GDM1 (cell line): ENCODE measurements around the gene PCDHB16.
"Not testable (repeated sequence)": the region's sequence is repeated elsewhere in the genome, so short reads cannot be mapped to it uniquely, and the experiment has no call there.

Experiments used
- DNase-seq: peaks from one replicate; lab custom pipeline; 2025; lab: John Stamatoyannopoulos, UW

The PCDHB16 gene

DNA sequence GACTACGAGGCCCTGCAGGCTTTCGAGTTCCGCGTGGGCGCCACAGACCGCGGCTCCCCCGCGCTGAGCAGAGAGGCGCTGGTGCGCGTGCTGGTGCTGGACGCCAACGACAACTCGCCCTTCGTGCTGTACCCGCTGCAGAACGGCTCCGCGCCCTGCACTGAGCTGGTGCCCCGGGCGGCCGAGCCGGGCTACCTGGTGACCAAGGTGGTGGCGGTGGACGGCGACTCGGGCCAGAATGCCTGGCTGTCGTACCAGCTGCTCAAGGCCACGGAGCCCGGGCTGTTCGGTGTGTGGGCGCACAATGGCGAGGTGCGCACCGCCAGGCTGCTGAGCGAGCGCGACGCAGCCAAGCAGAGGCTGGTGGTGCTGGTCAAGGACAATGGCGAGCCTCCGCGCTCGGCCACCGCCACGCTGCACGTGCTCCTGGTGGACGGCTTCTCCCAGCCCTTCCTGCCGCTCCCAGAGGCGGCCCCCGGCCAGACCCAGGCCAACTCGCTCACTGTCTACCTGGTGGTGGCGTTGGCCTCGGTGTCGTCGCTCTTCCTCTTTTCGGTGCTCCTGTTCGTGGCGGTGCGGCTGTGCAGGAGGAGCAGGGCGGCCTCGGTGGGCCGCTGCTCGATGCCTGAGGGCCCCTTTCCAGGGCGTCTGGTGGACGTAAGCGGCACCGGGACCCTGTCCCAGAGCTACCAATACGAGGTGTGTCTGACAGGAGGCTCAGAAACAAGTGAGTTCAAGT lies 2.1 kb downstream of the PCDHB16 start:
- DNase-seq = not testable (repeated sequence)

DNA sequence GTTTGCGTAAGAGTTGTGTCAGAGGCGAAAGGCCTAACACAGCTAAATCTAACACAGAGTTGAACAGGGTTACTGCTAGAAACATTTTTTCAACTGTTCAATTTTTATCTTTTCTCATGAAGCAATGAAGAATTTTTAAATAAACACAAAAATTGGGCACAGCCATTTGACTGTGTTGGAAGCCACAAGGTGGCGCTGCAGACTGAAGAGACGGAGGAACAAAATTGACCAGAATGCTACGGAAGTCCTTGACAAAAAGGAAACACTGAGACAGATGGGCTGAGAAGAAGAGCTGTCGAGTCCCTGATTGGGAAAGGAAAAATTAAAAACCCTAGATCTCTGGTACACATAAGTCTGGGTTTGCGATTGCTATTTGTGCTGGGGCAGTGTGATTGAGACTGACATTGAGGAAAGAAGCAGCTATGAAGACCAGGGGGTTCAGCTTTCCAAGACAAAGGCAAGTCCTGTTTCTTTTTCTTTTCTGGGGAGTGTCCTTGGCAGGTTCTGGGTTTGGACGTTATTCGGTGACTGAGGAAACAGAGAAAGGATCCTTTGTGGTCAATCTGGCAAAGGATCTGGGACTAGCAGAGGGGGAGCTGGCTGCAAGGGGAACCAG lies 4.8 kb downstream of the PCDHB16 start, which contains the start of gene PCDHB9:
Gene PCDHB9, plus strand, starts transcription at position 265 of the 616 bp plus-strand sequence. Its CDS starts 158 bp downstream, at position 423.
- peak; percentile 46 for DNase-seq

DNA sequence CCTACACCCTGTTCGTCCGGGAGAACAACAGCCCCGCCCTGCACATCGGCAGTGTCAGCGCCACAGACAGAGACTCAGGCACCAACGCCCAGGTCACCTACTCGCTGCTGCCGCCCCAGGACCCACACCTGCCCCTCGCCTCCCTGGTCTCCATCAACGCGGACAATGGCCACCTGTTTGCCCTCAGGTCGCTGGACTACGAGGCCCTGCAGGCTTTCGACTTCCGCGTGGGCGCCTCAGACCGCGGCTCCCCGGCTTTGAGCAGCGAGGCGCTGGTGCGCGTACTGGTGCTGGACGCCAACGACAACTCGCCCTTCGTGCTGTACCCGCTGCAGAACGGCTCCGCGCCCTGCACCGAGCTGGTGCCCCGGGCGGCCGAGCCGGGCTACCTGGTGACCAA lies 6.5 kb downstream of the PCDHB16 start:
- DNase-seq = not testable (repeated sequence)

DNA sequence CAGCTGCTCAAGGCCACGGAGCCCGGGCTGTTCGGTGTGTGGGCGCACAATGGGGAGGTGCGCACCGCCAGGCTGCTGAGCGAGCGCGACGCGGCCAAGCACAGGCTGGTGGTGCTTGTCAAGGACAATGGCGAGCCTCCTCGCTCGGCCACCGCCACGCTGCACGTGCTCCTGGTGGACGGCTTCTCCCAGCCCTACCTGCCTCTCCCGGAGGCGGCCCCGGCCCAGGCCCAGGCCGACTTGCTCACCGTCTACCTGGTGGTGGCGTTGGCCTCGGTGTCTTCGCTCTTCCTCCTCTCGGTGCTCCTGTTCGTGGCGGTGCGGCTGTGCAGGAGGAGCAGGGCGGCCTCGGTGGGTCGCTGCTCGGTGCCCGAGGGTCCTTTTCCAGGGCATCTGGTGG lies 6.9 kb downstream of the PCDHB16 start:
- DNase-seq = not testable (repeated sequence)

DNA sequence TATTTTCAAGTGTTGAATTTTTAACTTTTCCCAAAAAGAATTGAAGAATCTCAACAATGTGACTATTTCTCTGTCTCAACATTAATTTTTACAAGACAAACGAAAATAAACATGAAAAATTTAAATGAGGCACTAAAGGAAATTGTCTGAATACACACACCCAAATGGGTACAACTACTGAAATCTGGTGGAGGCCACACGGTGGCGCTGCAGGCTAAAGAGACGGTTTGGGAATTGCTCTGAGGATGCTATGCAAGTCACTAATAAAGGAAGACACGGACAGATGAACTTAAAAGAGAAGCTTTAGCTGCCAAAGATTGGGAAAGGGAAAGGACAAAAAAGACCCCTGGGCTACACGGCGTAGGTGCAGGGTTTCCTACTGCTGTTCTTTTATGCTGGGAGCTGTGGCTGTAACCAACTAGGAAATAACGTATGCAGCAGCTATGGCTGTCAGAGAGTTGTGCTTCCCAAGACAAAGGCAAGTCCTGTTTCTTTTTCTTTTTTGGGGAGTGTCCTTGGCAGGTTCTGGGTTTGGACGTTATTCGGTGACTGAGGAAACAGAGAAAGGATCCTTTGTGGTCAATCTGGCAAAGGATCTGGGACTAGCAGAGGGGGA lies 10.0 kb downstream of the PCDHB16 start, which contains the start of gene PCDHB10:
Gene PCDHB10, plus strand, starts transcription at position 244 of the 616 bp plus-strand sequence. Its CDS starts 200 bp downstream, at position 444.
- peak; percentile 16 for DNase-seq

DNA sequence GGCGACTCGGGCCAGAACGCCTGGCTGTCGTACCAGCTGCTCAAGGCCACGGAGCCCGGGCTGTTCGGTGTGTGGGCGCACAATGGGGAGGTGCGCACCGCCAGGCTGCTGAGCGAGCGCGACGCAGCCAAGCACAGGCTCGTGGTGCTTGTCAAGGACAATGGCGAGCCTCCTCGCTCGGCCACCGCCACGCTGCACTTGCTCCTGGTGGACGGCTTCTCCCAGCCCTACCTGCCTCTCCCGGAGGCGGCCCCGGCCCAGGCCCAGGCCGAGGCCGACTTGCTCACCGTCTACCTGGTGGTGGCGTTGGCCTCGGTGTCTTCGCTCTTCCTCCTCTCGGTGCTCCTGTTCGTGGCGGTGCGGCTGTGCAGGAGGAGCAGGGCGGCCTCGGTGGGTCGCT lies 12.1 kb downstream of the PCDHB16 start:
- not testable (repeated sequence) for DNase-seq

DNA sequence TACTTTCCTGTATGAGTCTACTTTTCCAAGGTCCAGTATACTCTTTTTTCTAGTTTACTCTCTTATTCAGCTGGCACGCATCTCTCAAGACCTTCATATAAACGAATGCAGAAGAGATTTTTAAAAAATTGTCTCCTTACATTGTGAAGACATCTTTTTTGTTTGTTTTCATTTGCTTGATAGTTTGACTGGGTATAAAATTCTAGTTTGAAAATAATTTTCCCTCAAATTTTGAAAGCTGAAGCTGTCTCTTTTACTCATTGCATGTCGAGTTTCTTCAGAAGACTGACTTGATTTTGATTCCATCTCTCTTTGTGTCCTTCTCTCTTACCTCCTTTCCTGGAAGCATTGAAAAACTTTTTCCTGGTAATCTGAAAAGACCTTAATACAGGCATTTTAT lies 14.2 kb downstream of the PCDHB16 start:
- DNase-seq = no peak

DNA sequence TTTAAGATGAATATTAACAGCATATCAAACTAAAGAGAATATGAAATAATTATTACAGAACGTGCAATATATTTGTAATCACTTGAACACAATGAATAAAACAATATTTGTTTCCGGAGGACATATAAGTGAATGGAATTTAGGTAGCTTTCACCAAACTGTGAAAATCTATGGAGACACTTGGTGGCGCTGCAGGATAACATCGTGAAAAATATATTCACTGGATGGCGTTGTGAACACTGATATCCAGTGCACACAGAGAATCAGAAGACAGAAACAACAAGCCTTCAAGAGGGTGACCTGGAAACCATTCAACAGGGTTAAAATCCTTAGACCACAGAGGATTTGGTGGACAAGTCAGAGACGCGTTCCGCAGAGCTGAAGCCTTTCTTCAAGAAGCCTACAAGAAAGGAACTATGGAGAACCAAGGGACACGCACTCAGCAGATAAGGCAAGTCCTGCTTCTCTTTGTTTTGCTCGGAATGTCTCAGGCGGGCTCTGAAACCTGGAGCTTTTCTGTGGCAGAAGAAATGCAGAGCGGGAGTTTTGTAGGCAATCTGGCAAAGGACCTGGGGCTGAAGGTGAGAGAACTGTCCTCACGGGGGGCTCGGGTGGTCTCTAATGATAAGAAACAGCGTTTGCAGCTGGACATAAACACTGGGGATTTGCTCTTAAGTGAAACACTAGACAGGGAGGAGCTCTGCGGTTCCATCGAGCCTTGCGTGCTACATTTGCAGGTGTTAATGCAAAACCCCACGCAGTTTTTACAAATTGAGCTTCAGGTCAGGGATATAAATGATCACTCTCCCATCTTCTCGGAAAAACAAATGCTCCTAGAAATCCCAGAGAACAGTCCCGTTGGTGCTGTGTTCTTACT lies 17.4 kb downstream of the PCDHB16 start, which contains the start of gene PCDHB11:
Gene PCDHB11, plus strand, starts transcription at position 269 of the 877 bp plus-strand sequence. Its CDS starts 148 bp downstream, at position 417.
- no peak for DNase-seq

DNA sequence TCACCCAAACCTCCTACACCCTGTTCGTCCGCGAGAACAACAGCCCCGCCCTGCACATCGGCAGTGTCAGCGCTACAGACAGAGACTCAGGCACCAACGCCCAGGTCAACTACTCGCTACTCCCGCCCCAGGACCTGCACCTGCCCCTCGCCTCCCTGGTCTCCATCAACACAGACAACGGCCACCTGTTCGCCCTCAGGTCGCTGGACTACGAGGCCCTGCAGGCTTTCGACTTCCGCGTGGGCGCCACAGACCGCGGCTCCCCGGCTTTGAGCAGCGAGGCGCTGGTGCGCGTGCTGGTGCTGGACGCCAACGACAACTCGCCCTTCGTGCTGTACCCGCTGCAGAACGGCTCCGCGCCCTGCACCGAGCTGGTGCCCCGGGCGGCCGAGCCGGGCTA lies 18.9 kb downstream of the PCDHB16 start:
- not testable (repeated sequence) for DNase-seq

DNA sequence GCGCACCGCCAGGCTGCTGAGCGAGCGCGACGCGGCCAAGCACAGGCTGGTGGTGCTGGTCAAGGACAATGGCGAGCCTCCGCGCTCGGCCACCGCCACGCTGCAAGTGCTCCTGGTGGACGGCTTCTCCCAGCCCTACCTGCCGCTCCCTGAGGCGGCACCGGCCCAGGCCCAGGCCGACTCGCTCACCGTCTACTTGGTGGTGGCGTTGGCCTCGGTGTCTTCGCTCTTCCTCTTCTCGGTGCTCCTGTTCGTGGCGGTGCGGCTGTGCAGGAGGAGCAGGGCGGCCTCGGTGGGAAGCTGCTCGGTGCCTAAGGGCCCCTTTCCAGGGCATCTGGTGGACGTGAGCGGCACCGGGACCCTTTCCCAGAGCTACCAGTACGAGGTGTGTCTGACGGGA lies 19.5 kb downstream of the PCDHB16 start:
- not testable (repeated sequence) for DNase-seq

DNA sequence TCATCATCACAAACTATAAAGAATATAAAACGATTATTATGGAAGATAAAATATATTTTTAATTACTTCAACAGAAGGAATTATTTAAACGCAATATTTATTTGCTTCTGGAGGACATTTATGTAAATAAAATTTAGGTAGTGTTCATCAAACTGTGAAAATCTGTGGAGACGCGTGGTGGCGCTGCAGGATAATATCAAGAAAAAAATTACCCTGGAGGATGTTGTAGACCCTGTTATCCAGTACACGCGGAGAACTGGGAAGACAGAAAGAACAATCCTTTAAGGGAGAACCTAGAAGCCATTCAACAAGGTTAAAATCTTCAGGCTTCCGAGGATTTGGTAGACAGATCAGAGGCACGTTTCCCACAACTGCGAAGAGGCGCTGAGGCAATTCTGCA lies 26.3 kb downstream of the PCDHB16 start, which contains the start of gene PCDHB12:
Gene PCDHB12, plus strand, starts transcription at position 242 of the 400 bp plus-strand sequence. CDS start 189 bp downstream, outside the sequence.
- DNase-seq = no peak

DNA sequence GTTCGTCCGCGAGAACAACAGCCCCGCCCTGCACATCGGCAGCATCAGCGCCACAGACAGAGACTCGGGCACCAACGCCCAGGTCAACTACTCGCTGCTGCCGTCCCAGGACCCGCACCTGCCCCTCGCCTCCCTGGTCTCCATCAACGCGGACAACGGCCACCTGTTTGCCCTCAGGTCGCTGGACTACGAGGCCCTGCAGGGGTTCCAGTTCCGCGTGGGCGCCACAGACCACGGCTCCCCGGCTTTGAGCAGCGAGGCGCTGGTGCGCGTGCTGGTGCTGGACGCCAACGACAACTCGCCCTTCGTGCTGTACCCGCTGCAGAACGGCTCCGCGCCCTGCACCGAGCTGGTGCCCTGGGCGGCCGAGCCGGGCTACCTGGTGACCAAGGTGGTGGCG lies 28.1 kb downstream of the PCDHB16 start:
- not testable (repeated sequence) for DNase-seq

DNA sequence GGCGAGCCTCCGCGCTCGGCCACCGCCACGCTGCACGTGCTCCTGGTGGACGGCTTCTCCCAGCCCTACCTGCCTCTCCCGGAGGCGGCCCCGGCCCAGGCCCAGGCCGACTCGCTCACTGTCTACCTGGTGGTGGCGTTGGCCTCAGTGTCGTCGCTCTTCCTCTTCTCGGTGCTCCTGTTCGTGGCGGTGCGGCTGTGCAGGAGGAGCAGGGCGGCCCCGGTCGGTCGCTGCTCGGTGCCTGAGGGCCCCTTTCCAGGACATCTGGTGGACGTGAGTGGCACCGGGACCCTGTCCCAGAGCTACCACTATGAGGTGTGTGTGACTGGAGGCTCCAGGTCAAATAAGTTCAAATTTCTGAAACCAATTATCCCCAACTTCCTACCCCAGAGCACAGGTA lies 28.7 kb downstream of the PCDHB16 start:
- not testable (repeated sequence) for DNase-seq

DNA sequence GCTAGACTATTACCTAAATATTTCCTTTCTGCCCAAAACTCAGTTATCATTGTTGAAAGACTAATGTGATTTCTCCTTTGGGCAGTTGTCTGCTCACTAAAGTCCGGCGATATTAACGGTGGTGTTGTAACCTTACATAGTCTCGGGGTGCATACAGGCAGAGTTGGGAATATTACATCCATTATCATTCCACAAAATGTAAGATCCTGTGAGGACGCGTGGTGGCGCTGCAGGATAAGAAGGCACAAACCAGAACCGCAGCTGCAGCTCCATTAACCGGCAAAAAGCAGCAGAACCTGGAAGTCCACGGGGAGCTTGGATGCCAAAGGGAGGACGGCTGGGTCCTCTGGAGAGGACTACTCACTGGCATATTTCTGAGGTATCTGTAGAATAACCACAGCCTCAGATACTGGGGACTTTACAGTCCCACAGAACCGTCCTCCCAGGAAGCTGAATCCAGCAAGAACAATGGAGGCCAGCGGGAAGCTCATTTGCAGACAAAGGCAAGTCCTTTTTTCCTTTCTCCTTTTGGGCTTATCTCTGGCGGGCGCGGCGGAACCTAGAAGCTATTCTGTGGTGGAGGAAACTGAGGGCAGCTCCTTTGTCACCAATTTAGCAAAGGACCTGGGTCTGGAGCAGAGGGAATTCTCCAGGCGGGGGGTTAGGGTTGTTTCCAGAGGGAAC lies 31.6 kb downstream of the PCDHB16 start, which contains the start of gene PCDHB13:
Gene PCDHB13, plus strand, starts transcription at position 264 of the 684 bp plus-strand sequence. Its CDS starts 205 bp downstream, at position 469.
- DNase-seq = not testable (repeated sequence)

DNA sequence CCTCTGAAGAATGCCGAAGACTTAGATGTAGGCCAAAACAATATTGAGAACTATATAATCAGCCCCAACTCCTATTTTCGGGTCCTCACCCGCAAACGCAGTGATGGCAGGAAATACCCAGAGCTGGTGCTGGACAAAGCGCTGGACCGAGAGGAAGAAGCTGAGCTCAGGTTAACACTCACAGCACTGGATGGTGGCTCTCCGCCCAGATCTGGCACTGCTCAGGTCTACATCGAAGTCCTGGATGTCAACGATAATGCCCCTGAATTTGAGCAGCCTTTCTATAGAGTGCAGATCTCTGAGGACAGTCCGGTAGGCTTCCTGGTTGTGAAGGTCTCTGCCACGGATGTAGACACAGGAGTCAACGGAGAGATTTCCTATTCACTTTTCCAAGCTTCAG lies 32.4 kb downstream of the PCDHB16 start:
- DNase-seq = not testable (repeated sequence)

DNA sequence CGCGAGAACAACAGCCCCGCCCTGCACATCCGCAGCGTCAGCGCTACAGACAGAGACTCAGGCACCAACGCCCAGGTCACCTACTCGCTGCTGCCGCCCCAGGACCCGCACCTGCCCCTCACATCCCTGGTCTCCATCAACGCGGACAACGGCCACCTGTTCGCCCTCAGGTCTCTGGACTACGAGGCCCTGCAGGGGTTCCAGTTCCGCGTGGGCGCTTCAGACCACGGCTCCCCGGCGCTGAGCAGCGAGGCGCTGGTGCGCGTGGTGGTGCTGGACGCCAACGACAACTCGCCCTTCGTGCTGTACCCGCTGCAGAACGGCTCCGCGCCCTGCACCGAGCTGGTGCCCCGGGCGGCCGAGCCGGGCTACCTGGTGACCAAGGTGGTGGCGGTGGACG lies 33.3 kb downstream of the PCDHB16 start:
- DNase-seq = not testable (repeated sequence)

DNA sequence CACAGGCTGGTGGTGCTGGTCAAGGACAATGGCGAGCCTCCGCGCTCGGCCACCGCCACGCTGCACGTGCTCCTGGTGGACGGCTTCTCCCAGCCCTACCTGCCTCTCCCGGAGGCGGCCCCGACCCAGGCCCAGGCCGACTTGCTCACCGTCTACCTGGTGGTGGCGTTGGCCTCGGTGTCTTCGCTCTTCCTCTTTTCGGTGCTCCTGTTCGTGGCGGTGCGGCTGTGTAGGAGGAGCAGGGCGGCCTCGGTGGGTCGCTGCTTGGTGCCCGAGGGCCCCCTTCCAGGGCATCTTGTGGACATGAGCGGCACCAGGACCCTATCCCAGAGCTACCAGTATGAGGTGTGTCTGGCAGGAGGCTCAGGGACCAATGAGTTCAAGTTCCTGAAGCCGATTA lies 33.8 kb downstream of the PCDHB16 start:
- not testable (repeated sequence) for DNase-seq

DNA sequence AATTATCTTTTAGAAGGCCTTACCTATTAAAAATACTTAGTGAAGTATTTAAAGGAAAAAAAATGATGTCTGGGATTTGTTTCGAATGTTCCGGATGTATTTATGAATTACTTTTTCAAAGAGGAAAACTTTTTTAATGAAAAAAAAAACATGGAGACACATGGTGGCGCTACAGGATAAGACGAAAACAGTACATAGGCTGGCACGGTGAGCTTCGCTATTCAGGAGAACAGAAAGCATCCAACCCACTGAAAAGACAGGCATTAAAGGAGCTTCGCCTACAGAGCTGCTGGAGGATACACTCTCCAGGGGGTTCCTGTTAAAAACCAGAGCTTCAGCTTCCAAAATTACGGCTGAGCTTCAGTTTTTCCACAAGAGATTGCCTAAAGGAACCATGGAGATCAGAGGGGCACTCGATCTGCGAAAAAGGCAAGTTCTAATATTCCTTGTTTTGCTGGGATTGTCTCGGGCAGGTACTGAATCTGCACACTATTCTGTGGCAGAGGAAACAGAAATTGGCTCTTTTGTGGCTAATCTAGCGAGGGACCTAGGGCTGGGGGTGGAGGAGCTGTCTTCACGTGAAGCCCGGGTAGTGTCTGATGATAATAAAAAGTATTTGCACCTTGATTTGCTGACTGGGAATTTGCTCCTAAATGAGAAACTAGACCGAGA lies 41.1 kb downstream of the PCDHB16 start, which contains the start of gene PCDHB14:
Gene PCDHB14, plus strand, starts transcription at position 232 of the 672 bp plus-strand sequence. Its CDS starts 163 bp downstream, at position 395.
- DNase-seq = peak; percentile 6

DNA sequence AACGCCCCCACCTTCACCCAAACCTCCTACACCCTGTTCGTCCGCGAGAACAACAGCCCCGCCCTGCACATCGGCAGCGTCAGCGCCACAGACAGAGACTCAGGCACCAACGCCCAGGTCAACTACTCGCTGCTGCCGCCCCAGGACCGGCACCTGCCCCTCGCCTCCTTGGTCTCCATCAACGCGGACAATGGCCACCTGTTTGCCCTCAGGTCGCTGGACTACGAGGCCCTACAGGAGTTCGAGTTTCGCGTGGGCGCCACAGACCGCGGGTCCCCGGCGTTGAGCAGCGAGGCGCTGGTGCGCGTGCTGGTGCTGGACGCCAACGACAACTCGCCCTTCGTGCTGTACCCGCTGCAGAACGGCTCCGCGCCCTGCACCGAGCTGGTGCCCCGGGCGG lies 42.7 kb downstream of the PCDHB16 start:
- not testable (repeated sequence) for DNase-seq

DNA sequence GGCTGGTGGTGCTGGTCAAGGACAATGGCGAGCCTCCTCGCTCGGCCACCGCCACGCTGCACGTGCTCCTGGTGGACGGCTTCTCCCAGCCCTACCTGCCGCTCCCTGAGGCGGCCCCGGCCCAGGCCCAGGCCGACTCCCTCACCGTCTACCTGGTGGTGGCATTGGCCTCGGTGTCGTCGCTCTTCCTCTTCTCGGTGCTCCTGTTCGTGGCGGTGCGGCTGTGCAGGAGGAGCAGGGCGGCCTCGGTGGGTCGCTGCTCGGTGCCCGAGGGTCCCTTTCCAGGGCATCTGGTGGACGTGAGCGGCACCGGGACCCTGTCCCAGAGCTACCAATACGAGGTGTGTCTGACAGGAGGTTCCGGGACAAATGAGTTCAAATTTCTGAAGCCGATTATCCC lies 43.2 kb downstream of the PCDHB16 start:
- not testable (repeated sequence) for DNase-seq
